ENCODE data around the gene PAAF1.

The PAAF1 gene

GRCh38 chr11:73963861-73964260 is 87.1 kb downstream of the PAAF1 start:
- TF ChIP-seq CTCF (IDR thresholded peaks at IDR 0.05; ENCODE audit: unreplicated experiment in 3 of 3): no peak
- H3K4me3 Mint-ChIP-seq: no peak overlapping the region
- H3K27me3 Mint-ChIP-seq (ENCODE audit: low read depth): peaks cover 17% of the 10 kb centered on the region
- peaks cover 5% of the 10 kb centered on the region for H3K4me1 Mint-ChIP-seq
- no peaks in the 10 kb centered on the region for H3K36me3 Mint-ChIP-seq (ENCODE audit: low read depth)
- H3K27ac Mint-ChIP-seq: no peak overlapping the region
- H3K9me3 Mint-ChIP-seq: no peaks in the 10 kb centered on the region

DNA sequence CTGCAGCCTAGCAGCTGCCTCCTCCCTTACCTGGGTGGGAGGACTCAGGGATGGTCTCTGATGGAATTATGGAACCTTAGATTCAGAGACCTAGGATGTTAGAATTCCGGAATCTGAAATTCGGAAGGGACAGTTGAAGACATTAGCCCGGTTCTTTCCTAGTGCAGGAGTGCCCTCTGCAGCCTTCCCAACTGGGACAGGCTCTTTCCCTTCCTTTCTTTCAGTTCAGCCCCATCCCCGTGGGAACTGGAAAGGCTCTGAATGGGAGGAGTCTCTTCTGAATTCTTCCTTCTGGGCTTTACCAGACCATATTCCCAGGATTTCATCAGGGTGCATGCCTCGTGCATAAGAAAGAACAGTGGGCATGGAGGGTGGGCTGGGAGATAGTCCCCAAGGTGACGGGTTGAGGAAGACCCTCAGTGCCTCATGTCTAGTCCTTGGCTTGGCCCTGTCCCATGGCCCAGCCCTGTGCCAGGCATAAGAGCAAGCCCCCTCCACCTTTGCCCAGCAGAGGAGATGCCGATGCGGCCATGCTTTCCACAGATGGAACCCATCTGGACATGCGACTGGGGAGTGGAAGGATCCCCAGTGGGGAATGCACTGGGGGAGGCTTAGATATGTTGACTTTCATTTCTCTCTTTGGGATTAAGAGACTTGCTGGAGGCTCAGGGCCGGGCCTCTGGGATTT is 88.4 kb downstream of the PAAF1 start:
- Mint-ChIP-seq H3K4me1 (peaks cover 7% of the 10 kb centered on the region), H3K36me3 (ENCODE audit: low read depth) (no peaks in the 10 kb centered on the region), H3K27ac (no peak overlapping the region), H3K27me3 (ENCODE audit: low read depth) (peaks cover 17% of the 10 kb centered on the region), H3K4me3 (no peak overlapping the region), H3K9me3 (no peaks in the 10 kb centered on the region)
- TF ChIP-seq CTCF (IDR thresholded peaks at IDR 0.05; ENCODE audit: unreplicated experiment in 3 of 3): no peak

DNA sequence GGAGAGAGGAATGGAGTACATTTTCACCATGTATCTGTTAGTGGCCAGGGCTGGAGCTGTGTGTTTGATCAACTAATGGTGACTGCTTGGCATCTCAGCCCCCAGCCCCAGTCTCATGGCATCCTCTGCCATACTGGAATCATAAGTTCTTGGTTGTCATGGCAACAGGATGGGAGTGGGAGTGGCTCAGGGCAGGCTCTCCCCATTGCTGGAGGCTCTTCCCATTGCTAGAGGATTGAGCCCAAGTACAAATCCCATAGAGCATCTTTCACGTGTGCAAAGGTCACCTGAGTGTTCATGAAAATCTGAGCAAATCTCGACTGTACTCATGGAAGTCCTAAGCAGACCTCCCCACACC is 88.9 kb downstream of the PAAF1 start:
- H3K4me1 Mint-ChIP-seq: peaks cover 7% of the 10 kb centered on the region
- no peak overlapping the region for H3K27ac Mint-ChIP-seq
- H3K36me3 Mint-ChIP-seq (ENCODE audit: low read depth): no peaks in the 10 kb centered on the region
- TF ChIP-seq CTCF (IDR thresholded peaks at IDR 0.05; ENCODE audit: unreplicated experiment in 3 of 3): no peak
- H3K4me3 Mint-ChIP-seq: no peak overlapping the region
- H3K9me3 Mint-ChIP-seq: no peaks in the 10 kb centered on the region
- peaks cover 17% of the 10 kb centered on the region for H3K27me3 Mint-ChIP-seq (ENCODE audit: low read depth)

- H3K4me3 Mint-ChIP-seq: no peak overlapping the region
- peaks cover 7% of the 10 kb centered on the region for H3K4me1 Mint-ChIP-seq
- peaks cover 13% of the 10 kb centered on the region for H3K27me3 Mint-ChIP-seq (ENCODE audit: low read depth)
- no peaks in the 10 kb centered on the region for H3K36me3 Mint-ChIP-seq (ENCODE audit: low read depth)
- H3K27ac Mint-ChIP-seq: no peak overlapping the region
- no peaks in the 10 kb centered on the region for H3K9me3 Mint-ChIP-seq
- TF ChIP-seq CTCF (IDR thresholded peaks at IDR 0.05; ENCODE audit: unreplicated experiment in 3 of 3): no peak
Observed at GRCh38 chr11:73968356-73968966, 91.7 kb downstream of the PAAF1 start.

- Mint-ChIP-seq H3K36me3 (ENCODE audit: low read depth) (no peaks in the 10 kb centered on the region), H3K27ac (no peak overlapping the region), H3K4me1 (peaks cover 7% of the 10 kb centered on the region), H3K4me3 (no peak overlapping the region), H3K9me3 (no peaks in the 10 kb centered on the region), H3K27me3 (ENCODE audit: low read depth) (peaks cover 10% of the 10 kb centered on the region)
- TF ChIP-seq CTCF (IDR thresholded peaks at IDR 0.05; ENCODE audit: unreplicated experiment in 3 of 3): no peak
Observed at GRCh38 chr11:73969091-73969490, 92.3 kb downstream of the PAAF1 start.
